ENCODE data around the gene KRTAP2-1.
"Not testable (repeated sequence)": the region's sequence is repeated elsewhere in the genome, so short reads cannot be mapped to it uniquely, and the experiment has no call there.

The KRTAP2-1 gene

GRCh38 chr17:41013606-41014005, 33.5 kb downstream of the KRTAP2-1 start:
- no peak for DNase-seq (ENCODE audit: low read depth in 4 of 4, low spot score in 1 of 4)

DNA sequence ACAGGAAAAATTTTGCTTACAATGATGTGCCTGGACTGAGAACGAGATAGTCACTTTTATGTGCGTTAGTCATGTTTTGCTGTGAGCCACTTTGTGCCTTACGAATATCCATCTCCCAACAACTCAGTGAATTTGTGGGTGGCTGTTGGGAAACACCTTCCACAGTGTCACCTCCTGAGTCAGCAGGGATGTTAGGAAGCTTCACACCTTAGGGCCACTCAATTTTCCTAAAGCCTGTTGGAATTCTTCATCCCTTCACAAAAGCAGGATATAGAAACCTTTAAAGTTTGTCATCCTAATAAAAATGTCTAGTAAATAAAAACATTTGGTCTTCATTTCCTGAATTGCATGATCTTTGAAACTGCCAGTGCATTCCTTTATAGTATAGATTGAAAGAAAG, 33.9 kb downstream of the KRTAP2-1 start:
- DNase-seq (ENCODE audit: low read depth in 4 of 4, low spot score in 1 of 4): no peak

GRCh38 chr17:41012326-41013120, 34.6 kb downstream of the KRTAP2-1 start:
- DNase-seq (ENCODE audit: low read depth in 4 of 4, low spot score in 1 of 4): no peak

- DNase-seq (ENCODE audit: low read depth in 4 of 4, low spot score in 1 of 4): no peak
Observed at GRCh38 chr17:41010441-41010840, 36.7 kb downstream of the KRTAP2-1 start.

DNA sequence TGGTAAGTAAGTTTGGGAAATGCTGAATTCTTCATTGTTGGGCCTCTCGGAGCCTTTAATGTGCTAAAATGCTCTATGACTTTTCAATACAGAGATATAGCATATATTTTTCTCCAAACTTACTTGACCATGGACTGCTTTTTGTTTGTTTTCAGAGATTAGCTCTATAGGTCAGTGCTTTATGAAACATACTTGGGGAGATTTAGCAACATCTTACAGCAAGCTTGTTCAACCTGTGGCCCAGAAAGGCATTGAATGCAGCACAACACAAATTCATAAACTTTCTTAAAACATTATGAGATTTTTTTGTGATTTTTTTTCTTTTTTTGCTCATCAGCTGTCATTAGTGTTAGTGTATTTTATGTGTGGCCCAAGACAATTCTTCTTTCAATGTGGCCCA, 37.2 kb downstream of the KRTAP2-1 start:
- DNase-seq (ENCODE audit: low read depth in 4 of 4, low spot score in 1 of 4): no peak

- no peak for DNase-seq (ENCODE audit: low read depth in 4 of 4, low spot score in 1 of 4)
Observed at GRCh38 chr17:41009301-41009760, 37.8 kb downstream of the KRTAP2-1 start.

- no peak for DNase-seq (ENCODE audit: low read depth in 4 of 4, low spot score in 1 of 4)
Observed at GRCh38 chr17:41008811-41009210, 38.3 kb downstream of the KRTAP2-1 start, which contains the start of gene KRTAP3-1. TSS of gene KRTAP3-1 (minus strand) at chr17:41009128. CDS start at chr17:41009074, 54 bp downstream.

DNA sequence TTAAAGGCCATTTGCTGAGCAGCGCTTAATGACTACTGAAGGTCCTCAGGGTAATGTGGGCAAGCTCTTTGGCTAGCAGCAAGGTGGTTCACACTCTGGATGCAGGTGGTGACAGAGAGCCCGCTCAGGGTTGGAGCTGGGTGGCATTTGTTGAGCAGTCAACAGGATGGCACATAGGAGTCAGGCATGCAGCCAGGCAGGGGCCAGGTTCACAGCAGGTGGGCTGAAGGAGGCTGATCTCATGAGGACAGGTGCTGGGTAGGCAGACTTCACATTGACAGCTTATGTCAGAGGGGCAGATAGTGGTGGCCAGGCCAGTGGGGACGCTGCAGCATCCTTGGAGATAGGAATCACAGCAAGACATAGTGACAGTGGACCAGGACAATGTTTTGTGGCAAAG, 42.7 kb downstream of the KRTAP2-1 start:
- DNase-seq (ENCODE audit: low read depth in 4 of 4, low spot score in 1 of 4): no peak

DNA sequence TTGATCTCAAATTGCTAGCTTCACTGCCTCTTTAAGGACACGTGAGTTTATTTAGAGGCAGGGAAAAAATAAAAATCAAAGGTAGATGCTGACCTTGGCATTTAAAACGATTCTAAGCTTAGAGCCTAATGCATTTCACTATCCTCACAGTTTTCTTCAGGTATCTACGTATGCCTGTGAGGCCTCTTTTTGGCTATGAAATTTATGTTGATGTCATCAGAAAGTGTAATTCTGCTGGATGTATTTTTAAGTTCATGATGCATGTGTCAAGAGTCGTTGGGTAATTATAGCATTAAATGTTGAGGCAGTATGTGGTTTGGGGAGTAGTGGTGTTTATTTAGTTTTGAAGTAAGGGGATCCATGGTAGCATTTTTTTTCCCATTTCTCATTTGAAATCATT, 43.2 kb downstream of the KRTAP2-1 start:
- no peak for DNase-seq (ENCODE audit: low read depth in 4 of 4, low spot score in 1 of 4)

DNA sequence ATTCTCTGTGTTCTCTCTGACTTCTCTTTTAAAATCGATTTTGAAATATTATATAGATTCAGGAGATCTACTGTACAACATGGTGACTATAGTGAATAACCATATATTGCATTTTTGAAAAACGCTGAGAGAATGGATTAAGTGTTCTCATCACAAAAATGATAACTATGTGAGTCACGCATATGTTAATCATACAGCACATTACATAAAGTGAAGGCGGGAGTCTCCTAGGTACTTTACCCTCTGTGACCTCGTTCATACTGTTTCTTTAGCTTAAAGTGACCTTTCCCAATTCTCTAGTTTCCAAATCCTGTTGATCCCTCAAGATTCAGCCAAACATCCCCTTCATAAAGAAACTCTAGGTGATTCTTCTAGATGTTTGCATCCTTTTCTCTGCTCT, 44.3 kb downstream of the KRTAP2-1 start:
- DNase-seq (ENCODE audit: low read depth in 4 of 4, low spot score in 1 of 4): no peak

GRCh38 chr17:41001795-41002194, 45.3 kb downstream of the KRTAP2-1 start:
- no peak for DNase-seq (ENCODE audit: low read depth in 4 of 4, low spot score in 1 of 4)

DNA sequence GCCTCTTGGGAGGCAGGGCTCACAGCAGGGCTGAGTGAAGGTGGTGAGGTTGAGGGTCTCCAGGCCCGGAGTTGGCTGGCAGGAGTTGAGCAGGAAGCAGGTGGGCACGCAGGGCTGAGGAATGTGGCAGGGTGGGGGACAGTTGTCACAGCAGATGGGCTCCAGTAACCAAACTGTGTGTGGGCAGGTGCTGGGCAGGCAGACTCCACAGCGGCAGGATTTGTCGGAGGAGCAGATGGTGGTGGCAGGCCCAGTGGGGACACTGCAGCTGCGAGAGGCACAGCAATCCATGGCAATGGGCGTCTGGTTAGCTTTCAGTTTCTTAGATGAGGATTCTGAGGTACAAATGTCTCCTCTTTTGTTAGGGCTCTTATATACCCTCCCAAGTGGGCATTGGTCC, 47.6 kb downstream of the KRTAP2-1 start, which contains the start of gene KRTAP3-2:
Gene KRTAP3-2 (minus strand): TSS at position 344 of the 400 bp plus-strand sequence. CDS start 53 bp downstream, at position 291.
- DNase-seq (ENCODE audit: low read depth in 4 of 4, low spot score in 1 of 4): not testable (repeated sequence)

GRCh38 chr17:40997361-40997760, 49.8 kb downstream of the KRTAP2-1 start:
- DNase-seq (ENCODE audit: low read depth in 4 of 4, low spot score in 1 of 4): no peak

- no peak for DNase-seq (ENCODE audit: low read depth in 4 of 4, low spot score in 1 of 4)
Observed at GRCh38 chr17:40996829-40997228, 50.3 kb downstream of the KRTAP2-1 start.

All from stimulated activated CD4-positive, alpha-beta T cell treated with anti-CD3 and anti-CD28 coated beads, Interleukin-1b, Interleukin-23, amount 100 ng/mL, for 24 hours (primary cell).